CMK (cell line): ENCODE data around the gene SFI1.
"Not testable (repeated sequence)": the region's sequence is repeated elsewhere in the genome, so short reads cannot be mapped to it uniquely, and the experiment has no call there.

Experiments used
- DNase-seq: peaks from one replicate; pipeline ENCODE4 v3.0.0-alpha.2; 2010; ENCODE audit warnings: low read depth

Gene SFI1

GRCh38 chr22:31491218-31491962 is 4.9 kb upstream of the SFI1 start:
- no peak for DNase-seq

DNA sequence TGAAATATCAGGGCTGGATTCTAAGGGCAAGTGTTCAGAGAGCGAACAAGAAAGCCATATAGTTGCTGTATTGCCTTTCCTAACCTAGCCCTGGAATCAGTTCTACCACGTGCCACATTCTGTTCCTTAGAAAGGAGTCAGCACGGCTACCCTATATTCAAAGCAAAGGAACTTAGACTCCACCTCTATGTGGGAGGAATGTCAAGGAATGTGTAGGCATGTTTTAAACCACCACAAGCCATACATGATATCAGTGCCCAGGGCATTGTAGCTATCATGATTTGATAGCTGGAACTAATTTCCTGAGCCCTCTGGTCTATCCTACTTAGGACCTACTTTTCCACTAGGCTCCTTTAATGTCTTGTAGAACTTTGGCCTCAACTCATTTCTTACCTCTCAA is 4.2 kb upstream of the SFI1 start:
- DNase-seq = no peak

GRCh38 chr22:31493355-31493754 is 3.0 kb upstream of the SFI1 start:
- DNase-seq = not testable (repeated sequence)

DNA sequence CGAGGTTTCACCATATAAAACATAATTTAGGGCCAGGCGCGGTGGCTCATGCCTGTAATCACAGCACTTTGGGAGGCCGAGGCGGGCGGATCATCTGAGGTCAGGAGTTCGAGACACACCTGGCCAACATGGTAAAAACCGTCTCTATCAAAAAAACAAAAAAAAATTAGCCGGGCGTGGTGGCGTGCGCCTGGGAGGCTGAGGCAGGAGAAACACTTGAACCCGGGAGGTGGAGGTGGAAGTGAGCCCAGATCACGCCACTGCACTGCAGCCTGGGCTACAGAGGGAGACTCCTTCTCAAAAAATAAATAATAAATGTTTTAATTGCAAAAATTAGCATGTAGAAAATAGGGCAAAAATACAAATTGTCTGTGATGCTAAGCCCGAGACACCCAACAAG is 993 bp upstream of the SFI1 start:
- DNase-seq = no peak

- DNase-seq = peak; percentile 37
Measured at GRCh38 chr22:31496735-31497146, 405 bp downstream of the SFI1 start.

GRCh38 chr22:31497148-31497938 is 1.0 kb downstream of the SFI1 start:
- no peak for DNase-seq

DNA sequence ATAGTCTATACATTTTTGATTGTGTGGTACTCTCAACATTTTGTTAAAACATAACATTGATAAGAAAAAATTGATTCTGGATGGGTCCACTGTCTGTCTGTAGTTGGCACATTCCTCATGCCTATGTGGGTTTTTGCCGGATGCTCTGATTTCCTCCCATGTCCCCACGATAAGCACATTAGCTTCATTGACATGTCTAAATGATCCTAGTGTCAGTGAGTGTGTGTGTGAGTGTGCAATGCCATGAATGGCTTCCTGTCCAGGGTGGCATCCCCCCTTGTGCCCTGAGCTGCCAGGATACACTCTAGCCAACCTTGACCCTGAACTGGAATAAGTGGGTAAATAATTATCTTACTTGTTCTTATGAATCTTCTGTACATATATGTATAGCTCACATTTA is 5.4 kb downstream of the SFI1 start:
- no peak for DNase-seq

DNA sequence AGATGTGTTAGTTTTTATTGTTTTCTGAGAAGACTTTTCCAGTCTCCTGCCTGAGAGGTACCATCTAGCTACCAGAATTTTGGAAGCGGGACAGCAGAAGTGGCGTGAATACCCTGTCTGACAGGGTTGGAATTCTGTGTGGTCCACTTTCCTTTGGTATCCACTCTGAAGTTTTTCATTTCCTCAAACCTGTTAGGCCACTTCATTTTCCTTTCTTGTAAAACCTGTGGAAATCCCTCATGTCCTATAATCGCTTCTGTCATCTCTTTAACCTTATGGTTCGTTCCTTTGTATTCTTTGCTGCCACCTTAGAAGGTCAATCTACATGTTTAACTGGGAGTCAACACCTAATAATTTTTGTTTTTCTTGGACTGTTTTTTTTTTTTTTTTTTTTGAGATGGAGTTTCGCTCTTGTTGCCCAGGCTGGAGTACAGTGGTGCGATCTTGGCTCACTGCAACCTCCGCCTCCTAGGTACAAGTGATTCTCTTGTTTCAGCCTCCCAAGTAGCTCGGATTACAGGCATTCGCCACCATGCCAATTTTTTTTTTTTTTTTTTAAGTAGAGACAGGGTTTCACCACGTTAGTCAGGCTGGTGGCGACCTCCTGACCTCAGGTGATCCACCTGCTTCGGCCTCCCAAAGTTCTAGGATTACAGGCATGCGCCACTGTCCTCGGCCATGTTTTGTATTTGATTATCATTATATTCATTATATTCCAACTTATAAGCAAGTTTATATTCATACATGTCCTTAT is 7.1 kb downstream of the SFI1 start:
- no peak for DNase-seq

DNA sequence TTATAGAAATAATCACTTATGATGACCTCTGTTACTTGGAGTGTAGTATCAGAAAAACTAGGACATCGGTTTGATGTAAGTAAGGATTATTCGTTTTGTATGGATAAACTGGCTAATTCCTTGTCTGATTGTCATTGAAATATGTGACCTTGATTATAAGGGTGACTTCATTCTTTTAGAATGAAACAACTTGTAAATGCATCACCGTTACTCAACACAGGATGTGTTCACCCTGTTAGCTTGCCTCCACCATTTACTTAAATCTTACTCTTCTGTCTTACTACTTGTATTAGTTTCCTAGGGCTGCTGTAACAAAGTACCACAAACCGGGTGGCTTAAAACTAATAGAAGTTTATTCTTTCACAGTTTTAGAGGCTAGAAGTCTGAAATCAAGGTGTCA is 7.9 kb downstream of the SFI1 start:
- DNase-seq = no peak

DNA sequence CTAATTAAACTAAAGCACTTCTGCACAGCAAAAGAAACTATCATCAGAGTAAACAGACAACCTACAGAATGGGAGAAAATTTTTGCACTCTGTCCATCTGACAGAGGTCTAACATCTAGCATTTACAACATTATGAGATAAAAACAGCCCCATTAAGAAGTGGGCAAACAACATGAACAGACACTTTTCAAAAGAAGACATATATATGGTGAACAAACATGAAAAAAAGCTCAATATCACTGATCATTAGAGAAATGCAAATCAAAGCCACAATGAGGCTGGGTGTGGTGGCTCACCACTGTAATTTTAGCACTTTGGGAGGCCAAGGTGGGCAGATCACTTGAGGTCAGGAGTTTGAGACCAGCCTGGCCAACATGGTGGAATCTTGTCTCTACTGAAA is 11.2 kb downstream of the SFI1 start:
- DNase-seq = not testable (repeated sequence)

DNA sequence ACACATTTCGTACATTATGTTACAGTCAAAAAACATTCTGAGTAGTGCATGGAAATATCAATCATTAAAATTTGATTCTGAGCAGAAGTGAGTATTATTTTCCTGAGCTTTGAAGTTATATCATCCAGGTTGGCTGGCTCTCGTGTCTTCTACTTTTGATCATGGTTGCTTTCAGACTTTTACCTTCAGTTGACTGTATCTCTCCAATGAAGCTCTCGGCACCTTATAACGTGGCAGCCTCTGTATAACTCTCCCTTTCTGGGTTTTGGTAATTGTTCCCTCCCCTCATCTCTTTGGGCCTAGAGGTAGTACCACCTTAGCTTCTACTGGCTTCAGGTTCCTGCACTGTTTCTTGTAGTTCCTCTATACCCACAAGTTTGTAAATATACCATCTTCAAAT is 12.2 kb downstream of the SFI1 start:
- no peak for DNase-seq

- DNase-seq = no peak
Measured at GRCh38 chr22:31509061-31509762, 12.9 kb downstream of the SFI1 start.

DNA sequence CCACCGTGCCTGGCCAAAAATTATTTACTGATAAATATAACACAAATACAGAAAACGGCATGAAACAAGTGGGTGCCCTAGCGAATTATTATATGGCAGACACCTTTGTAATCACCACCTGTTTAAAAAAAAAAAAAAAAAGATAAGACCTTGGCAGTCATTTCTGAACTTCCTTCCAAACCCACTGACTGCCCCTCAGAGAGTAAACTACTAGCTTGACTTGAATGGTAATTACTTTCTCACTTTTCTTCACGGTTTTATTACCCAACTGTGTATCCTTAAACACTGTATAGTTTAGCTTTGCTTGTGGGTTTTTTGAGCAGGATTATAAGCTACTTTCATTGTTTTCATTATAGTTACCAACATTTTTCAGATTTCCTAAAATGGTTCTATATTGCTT is 23.7 kb downstream of the SFI1 start:
- no peak for DNase-seq

DNA sequence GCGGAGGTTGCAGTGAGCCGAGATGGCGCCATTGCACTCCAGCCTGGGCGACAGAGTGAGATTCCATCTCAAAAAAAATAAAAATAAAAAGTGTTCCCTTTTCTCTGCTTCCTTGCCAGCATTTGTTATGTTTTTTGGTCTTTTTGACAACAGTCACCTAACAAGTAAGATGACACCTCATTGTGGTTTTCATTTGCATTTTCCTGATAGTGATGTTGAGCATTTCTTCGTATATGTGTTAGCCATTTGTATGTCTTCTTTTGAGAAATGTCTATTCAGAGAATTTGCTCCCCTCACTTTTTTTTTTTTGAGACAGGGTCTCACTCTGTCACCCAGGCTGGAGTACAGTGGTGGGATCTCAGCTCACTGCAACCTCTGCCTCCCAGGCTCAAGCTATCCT is 27.8 kb downstream of the SFI1 start:
- DNase-seq = not testable (repeated sequence)

- no peak for DNase-seq
Measured at GRCh38 chr22:31526270-31526669, 29.9 kb downstream of the SFI1 start.

DNA sequence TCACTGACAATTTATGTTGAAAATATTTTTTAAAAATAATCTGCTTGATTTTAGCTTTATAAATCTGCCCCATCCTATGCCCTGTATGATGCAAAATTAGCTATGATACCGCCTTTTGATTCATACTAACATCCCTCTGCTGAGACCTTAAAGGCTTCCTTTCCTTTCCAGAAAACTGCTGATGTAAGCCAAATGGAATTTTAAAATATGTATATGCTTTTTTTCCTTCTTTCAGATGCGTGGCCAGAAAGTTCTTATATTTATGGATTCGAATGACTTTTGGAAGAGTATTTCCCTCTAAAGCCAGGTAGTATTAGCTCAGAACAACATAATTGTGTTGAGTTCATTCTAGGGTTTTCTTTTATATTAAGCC is 34.5 kb downstream of the SFI1 start:
- DNase-seq = no peak

DNA sequence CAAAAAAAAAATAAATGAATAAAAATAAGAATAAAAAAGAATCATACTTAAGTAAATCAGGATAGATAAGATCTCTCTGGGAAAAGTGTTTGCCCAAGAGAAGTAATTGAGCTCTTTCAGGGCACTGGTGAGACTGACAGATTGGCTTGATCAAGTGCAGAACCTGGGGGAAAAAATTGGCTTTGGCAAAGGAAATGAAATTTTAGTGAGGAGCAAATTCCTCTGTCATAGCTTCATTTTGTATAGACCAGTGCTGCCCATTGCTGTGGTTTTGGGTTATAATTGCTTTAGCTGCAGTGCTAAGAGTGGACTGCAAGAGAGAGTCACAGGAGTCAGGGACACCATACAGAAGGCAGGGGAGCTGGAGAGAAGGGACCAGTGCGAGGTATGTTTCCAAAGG is 35.7 kb downstream of the SFI1 start:
- DNase-seq = no peak

GRCh38 chr22:31533374-31533773 is 37.0 kb downstream of the SFI1 start:
- no peak for DNase-seq

GRCh38 chr22:31537019-31537535 is 40.7 kb downstream of the SFI1 start:
- DNase-seq = no peak

- no peak for DNase-seq
Measured at GRCh38 chr22:31538815-31539214, 42.5 kb downstream of the SFI1 start.

- not testable (repeated sequence) for DNase-seq
Measured at GRCh38 chr22:31540166-31540565, 43.8 kb downstream of the SFI1 start.

GRCh38 chr22:31540966-31541365 is 44.6 kb downstream of the SFI1 start:
- no peak for DNase-seq
